Activated naive CD4-positive, alpha-beta T cell treated with anti-CD3 and anti-CD28 coated beads for 36 hours (primary cell): ENCODE results near the gene FHL3. TPM values are rescaled to one million over a fixed set of nuclear protein-coding genes. Genes with fewer than 3 reads are reported as not detected.

Experiments used
- total RNA-seq, 2 experiments: library from RNA; stranded (reverse); gene quantifications; one replicate each; pipeline ENCODE4 v1.2.3, GENCODE V29; 2021

Gene FHL3
- total RNA-seq, 2 experiments from 2014 or later: 12.1 to 12.7 TPM

Other genes with a start within 250 kb of the FHL3 start
- gene EPHA10, start 240.4 kb downstream of the FHL3 start, total RNA-seq: under 1 TPM in 1 of 2 experiments, not detected in 1; 0.33 TPM
- under 1 TPM; 0.69 to 0.74 TPM for gene MANEAL, start 211.7 kb downstream of the FHL3 start, total RNA-seq
- 10 to 100 TPM; 12.8 to 14.2 TPM for gene C1orf122, start 197.7 kb downstream of the FHL3 start, total RNA-seq
- gene YRDC, start 197.3 kb downstream of the FHL3 start, total RNA-seq: 10 to 100 TPM; 31.6 to 31.7 TPM
- 10 to 100 TPM; 18.9 to 19.1 TPM for gene MTF1, start 145.9 kb downstream of the FHL3 start, total RNA-seq
- gene INPP5B, start 58.5 kb downstream of the FHL3 start, total RNA-seq: 10 to 100 TPM; 30.4 to 31.2 TPM
- gene SF3A3, start 15.5 kb downstream of the FHL3 start, total RNA-seq: 10 to 100 TPM; 88.2 to 89.9 TPM
- gene UTP11, start 7.2 kb upstream of the FHL3 start, total RNA-seq: 10 to 100 TPM; 49.7 to 49.8 TPM
- not detected for gene POU3F1, start 41.3 kb upstream of the FHL3 start, total RNA-seq